Raji (cell line): ENCODE results near the gene IL20.

Experiments used
- POLR2A ChIP-seq: IDR thresholded peaks from 2 replicates; pipeline ENCODE4 v1.6.1; 2011; ENCODE audit warnings: low read depth, low read length, control low read depth; ENCODE audit not compliant: insufficient read depth

The IL20 gene

GRCh38 chr1:206904423-206905142 lies 39.2 kb downstream of the IL20 start:
- no peak for TF ChIP-seq POLR2A

GRCh38 chr1:206905295-206906164 lies 40.1 kb downstream of the IL20 start:
- no peak for TF ChIP-seq POLR2A

GRCh38 chr1:206907304-206907991 lies 42.0 kb downstream of the IL20 start:
- no peak for TF ChIP-seq POLR2A

- TF ChIP-seq POLR2A, result no peak
These were observed 42.6 kb downstream of the IL20 start for GRCh38 chr1:206908038-206908437.

GRCh38 chr1:206909161-206909882 lies 43.9 kb downstream of the IL20 start:
- no peak for TF ChIP-seq POLR2A

GRCh38 chr1:206909883-206910318 lies 44.5 kb downstream of the IL20 start:
- TF ChIP-seq POLR2A, result no peak

- TF ChIP-seq POLR2A, result no peak
These were observed 45.7 kb downstream of the IL20 start for GRCh38 chr1:206911064-206911663.

- no peak for TF ChIP-seq POLR2A
These were observed 47.1 kb downstream of the IL20 start for GRCh38 chr1:206912445-206913095.

GRCh38 chr1:206913766-206914537 lies 48.5 kb downstream of the IL20 start:
- no peak for TF ChIP-seq POLR2A

GRCh38 chr1:206915030-206915735 lies 49.8 kb downstream of the IL20 start:
- no peak for TF ChIP-seq POLR2A

- TF ChIP-seq POLR2A, result no peak
These were observed 50.7 kb downstream of the IL20 start for GRCh38 chr1:206916000-206916709.

- no peak for TF ChIP-seq POLR2A
These were observed 52.7 kb downstream of the IL20 start for GRCh38 chr1:206918076-206918475.
